Measurements from ENCODE around the gene THOP1. TPM values are rescaled to one million over a fixed set of nuclear protein-coding genes. Genes with fewer than 3 reads are reported as not detected.

Gene THOP1
- total RNA-seq, 1 donor from 2014 or later: 28.5 TPM

GRCh38 chr19:2793126-2793525 lies 7.8 kb downstream of the THOP1 start:
- TF ChIP-seq POLR2A (IDR thresholded peaks at IDR 0.05) (no peak), POLR2AphosphoS5 (IDR thresholded peaks at IDR 0.05; ENCODE audit: insufficient read depth in 1 of 2, low read depth in 1 of 2) (no peak), CTCF (IDR thresholded peaks at IDR 0.05) (no peak)
- H3K27me3 ChIP-seq: no peaks in the 10 kb centered on the region

GRCh38 chr19:2793577-2793976 lies 8.3 kb downstream of the THOP1 start:
- no peak for DNase-seq (ENCODE audit: extremely low spot score in 2 of 2)
- Histone ChIP-seq H3K4me3 (no peak overlapping the region), H3K36me3 (peaks cover 0 to 30% of the 10 kb centered on the region in 2 donors), H3K27ac (no peak overlapping the region), H3K27me3 (no peaks in the 10 kb centered on the region), H3K4me1 (no peaks in the 10 kb centered on the region), H3K9me3 (no peaks in the 10 kb centered on the region)
- intact Hi-C loops (cut with DNase I): no loop called here
- TF ChIP-seq POLR2AphosphoS5 (IDR thresholded peaks at IDR 0.05; ENCODE audit: insufficient read depth in 1 of 2, low read depth in 1 of 2) (no peak), CTCF (IDR thresholded peaks at IDR 0.05) (no peak), POLR2A (IDR thresholded peaks at IDR 0.05) (no peak)

More at GRCh38 chr19:2793126-2793525, 7.8 kb downstream of the THOP1 start:
- intact Hi-C loops (cut with DNase I): no loop called here
- no peak overlapping the region for H3K4me3 ChIP-seq
- H3K4me1 ChIP-seq: no peaks in the 10 kb centered on the region
- no peak overlapping the region for H3K27ac ChIP-seq
- DNase-seq (ENCODE audit: extremely low spot score in 2 of 2): no peak
- peaks cover 0 to 26% of the 10 kb centered on the region in 2 donors for H3K36me3 ChIP-seq
- H3K9me3 ChIP-seq: no peaks in the 10 kb centered on the region

GRCh38 chr19:2795827-2796658 lies 10.7 kb downstream of the THOP1 start:
- Histone ChIP-seq H3K36me3 (peaks cover 0 to 42% of the 10 kb centered on the region in 2 donors), H3K4me3 (no peak overlapping the region), H3K9me3 (no peaks in the 10 kb centered on the region), H3K27ac (no peak overlapping the region), H3K4me1 (no peaks in the 10 kb centered on the region), H3K27me3 (no peaks in the 10 kb centered on the region)
- no peak for TF ChIP-seq CTCF (IDR thresholded peaks at IDR 0.05)
- intact Hi-C loops (cut with DNase I): no loop called here
- no peak for DNase-seq (ENCODE audit: extremely low spot score in 2 of 2)

- peaks cover 0 to 46% of the 10 kb centered on the region in 2 donors for H3K36me3 ChIP-seq
- H3K4me3 ChIP-seq: no peak overlapping the region
- TF ChIP-seq POLR2AphosphoS5 (IDR thresholded peaks at IDR 0.05; ENCODE audit: insufficient read depth in 1 of 2, low read depth in 1 of 2): no peak
- no peak for TF ChIP-seq POLR2A (IDR thresholded peaks at IDR 0.05)
- TF ChIP-seq CTCF (IDR thresholded peaks at IDR 0.05): no peak
- H3K27ac ChIP-seq: no peak overlapping the region
- DNase-seq (ENCODE audit: extremely low spot score in 2 of 2): no peak
- no peaks in the 10 kb centered on the region for H3K9me3 ChIP-seq
- no peaks in the 10 kb centered on the region for H3K27me3 ChIP-seq
- intact Hi-C loops (cut with DNase I): no loop called here
- H3K4me1 ChIP-seq: no peaks in the 10 kb centered on the region
Observed at GRCh38 chr19:2796659-2797266, 11.5 kb downstream of the THOP1 start.

- no peak overlapping the region for H3K4me3 ChIP-seq
- peaks cover 0 to 45% of the 10 kb centered on the region in 2 donors for H3K36me3 ChIP-seq
- no peaks in the 10 kb centered on the region for H3K4me1 ChIP-seq
- no peaks in the 10 kb centered on the region for H3K27me3 ChIP-seq
- no peak for DNase-seq (ENCODE audit: extremely low spot score in 2 of 2)
- H3K27ac ChIP-seq: no peak overlapping the region
- intact Hi-C loops (cut with DNase I): no loop called here
- H3K9me3 ChIP-seq: no peaks in the 10 kb centered on the region
- no peak for TF ChIP-seq POLR2A (IDR thresholded peaks at IDR 0.05)
- TF ChIP-seq CTCF (IDR thresholded peaks at IDR 0.05): no peak
- TF ChIP-seq POLR2AphosphoS5 (IDR thresholded peaks at IDR 0.05; ENCODE audit: insufficient read depth in 1 of 2, low read depth in 1 of 2): no peak
Observed at GRCh38 chr19:2797280-2797679, 12.0 kb downstream of the THOP1 start.
